Measurements from ENCODE around the gene OPN1SW.

OPN1SW gene

DNA sequence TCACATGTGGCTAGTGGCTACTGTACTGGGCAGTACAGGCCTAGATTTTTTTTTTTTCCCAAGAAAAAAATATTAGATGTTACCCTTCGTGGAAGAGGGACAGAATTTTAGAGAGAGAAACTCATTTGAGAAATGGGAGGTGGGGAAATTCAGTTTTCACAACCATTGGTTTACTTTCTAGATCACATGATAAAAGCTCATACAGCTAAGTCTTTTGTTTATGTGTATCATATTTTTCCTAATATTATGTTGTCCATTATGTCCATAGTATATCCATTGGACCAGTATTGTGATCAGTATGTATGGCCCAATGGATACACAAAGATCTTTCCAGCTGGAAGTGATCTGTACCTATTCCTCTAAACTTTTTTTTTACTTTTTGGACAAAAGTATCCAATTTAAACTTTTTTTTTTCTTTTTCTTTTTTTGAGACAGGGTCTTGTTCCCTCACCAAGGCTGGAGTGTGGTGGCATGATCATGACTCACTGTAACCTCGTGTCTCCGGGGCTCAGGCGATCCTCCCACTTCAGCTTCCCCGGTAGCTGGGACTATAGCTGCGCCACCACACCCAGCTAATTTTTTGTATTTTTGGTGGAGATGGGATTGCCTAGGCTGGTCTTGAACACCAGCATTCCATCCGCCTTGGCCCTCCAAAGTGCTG lies 32.4 kb downstream of the OPN1SW start:
- Histone ChIP-seq H3K27ac (no peak overlapping the region), H3K9ac (no peak overlapping the region), H2AFZ (ENCODE audit: low read depth) (no peak overlapping the region), H3K4me2 (no peak overlapping the region), H4K20me1 (ENCODE audit: insufficient read depth) (peaks cover 27% of the 10 kb centered on the region; the same call in 1 of the 2 replicates), H3K27me3 (ENCODE audit: insufficient read depth, low read depth) (no peaks in the 10 kb centered on the region), H3K36me3 (ENCODE audit: insufficient read depth) (peaks cover 3% of the 10 kb centered on the region; the same call in 1 of the 2 replicates), H3K4me1 (ENCODE audit: low read depth, poor library complexity, severe bottlenecking) (peaks cover 19% of the 10 kb centered on the region), H3K79me2 (ENCODE audit: insufficient read depth, low read depth) (peaks cover 88% of the 10 kb centered on the region), H3K4me3 (IDR thresholded peaks at IDR 0.05; ENCODE audit: insufficient read depth, low read depth, low read length) (no peak overlapping the region)
- TF ChIP-seq, protein P1, sequence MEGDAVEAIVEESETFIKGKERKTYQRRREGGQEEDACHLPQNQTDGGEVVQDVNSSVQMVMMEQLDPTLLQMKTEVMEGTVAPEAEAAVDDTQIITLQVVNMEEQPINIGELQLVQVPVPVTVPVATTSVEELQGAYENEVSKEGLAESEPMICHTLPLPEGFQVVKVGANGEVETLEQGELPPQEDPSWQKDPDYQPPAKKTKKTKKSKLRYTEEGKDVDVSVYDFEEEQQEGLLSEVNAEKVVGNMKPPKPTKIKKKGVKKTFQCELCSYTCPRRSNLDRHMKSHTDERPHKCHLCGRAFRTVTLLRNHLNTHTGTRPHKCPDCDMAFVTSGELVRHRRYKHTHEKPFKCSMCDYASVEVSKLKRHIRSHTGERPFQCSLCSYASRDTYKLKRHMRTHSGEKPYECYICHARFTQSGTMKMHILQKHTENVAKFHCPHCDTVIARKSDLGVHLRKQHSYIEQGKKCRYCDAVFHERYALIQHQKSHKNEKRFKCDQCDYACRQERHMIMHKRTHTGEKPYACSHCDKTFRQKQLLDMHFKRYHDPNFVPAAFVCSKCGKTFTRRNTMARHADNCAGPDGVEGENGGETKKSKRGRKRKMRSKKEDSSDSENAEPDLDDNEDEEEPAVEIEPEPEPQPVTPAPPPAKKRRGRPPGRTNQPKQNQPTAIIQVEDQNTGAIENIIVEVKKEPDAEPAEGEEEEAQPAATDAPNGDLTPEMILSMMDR (conservative IDR thresholded peaks at IDR 0.05; ENCODE audit: low read depth, low read length): no peak

DNA sequence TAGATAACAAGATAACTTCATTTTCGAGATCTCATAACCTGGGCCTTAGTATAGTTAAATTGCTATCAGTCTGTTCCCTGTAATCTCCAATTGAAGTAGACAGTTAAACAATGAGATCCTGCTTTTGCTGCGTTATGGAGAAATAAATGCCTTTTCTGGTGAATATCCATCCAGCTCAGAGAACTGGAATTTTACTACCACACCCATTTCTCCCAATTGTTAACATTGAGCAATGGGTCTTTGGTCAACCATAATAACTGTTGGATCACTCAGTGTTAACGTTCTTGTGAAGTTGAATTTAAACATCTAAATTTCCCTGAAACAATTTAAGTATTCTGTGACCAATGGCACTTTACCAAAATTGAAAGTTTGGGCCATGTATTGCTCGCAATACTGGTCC lies 33.4 kb downstream of the OPN1SW start:
- Histone ChIP-seq H3K9ac (no peak overlapping the region), H3K27me3 (ENCODE audit: insufficient read depth, low read depth) (no peaks in the 10 kb centered on the region), H3K27ac (no peak overlapping the region), H3K4me1 (ENCODE audit: low read depth, poor library complexity, severe bottlenecking) (peaks cover 22% of the 10 kb centered on the region), H2AFZ (ENCODE audit: low read depth) (no peak overlapping the region), H3K4me3 (IDR thresholded peaks at IDR 0.05; ENCODE audit: insufficient read depth, low read depth, low read length) (no peak overlapping the region), H3K4me2 (no peak overlapping the region), H3K79me2 (ENCODE audit: insufficient read depth, low read depth) (peaks cover 80% of the 10 kb centered on the region), H3K36me3 (ENCODE audit: insufficient read depth) (no peaks in the 10 kb centered on the region), H4K20me1 (ENCODE audit: insufficient read depth) (peaks cover 23% of the 10 kb centered on the region; the same call in 1 of the 2 replicates)
- TF ChIP-seq, protein P1 (conservative IDR thresholded peaks at IDR 0.05; ENCODE audit: low read depth, low read length): no peak

DNA sequence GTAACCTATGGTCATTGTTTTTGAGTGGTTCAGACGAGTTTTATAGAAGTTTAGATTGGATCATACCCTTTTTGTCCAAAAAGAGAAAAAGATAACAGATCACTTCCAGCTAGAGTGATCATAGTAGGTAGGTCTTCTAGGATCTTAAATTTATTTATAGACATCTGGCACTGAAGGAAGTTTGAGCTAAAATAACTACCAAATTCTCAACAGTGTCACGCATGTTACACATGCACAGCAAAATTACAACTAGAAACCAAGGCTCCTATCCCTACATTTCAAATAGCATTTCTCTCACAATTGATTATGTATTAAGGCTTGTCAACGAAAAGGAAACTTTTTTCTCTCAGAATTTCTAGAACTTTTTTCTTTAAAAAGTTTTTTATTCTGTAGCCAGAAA lies 34.1 kb downstream of the OPN1SW start:
- Histone ChIP-seq H3K4me1 (ENCODE audit: low read depth, poor library complexity, severe bottlenecking) (peaks cover 22% of the 10 kb centered on the region), H2AFZ (ENCODE audit: low read depth) (no peak overlapping the region), H3K36me3 (ENCODE audit: insufficient read depth) (no peaks in the 10 kb centered on the region), H3K27ac (no peak overlapping the region), H3K9ac (no peak overlapping the region), H4K20me1 (ENCODE audit: insufficient read depth) (peaks cover 23% of the 10 kb centered on the region; the same call in 1 of the 2 replicates), H3K79me2 (ENCODE audit: insufficient read depth, low read depth) (peaks cover 73% of the 10 kb centered on the region), H3K4me3 (IDR thresholded peaks at IDR 0.05; ENCODE audit: insufficient read depth, low read depth, low read length) (no peak overlapping the region), H3K27me3 (ENCODE audit: insufficient read depth, low read depth) (no peaks in the 10 kb centered on the region), H3K4me2 (peak overlapping the region; percentile 100)
- TF ChIP-seq, protein P1 (conservative IDR thresholded peaks at IDR 0.05; ENCODE audit: low read depth, low read length): no peak

DNA sequence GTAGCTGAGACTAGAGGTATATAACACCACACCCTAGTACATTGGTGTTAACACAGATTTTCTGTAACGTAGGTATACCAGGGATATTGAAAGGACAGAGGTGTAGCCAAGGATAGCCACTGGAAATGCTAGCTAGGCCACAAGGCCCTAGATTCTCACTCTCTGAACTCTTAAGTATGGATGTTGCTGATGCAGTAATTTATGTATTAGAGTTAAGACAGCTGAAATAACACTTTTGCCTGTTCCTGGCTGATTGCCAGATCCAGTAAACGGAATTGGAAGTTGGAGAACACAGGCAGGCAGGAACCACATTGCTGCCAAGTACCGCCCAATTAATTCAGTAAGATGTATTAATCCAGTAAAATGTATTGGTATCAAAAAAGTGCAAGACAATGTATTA lies 34.6 kb downstream of the OPN1SW start:
- peaks cover 23% of the 10 kb centered on the region; the same call in 1 of the 2 replicates for H4K20me1 ChIP-seq (ENCODE audit: insufficient read depth)
- peaks cover 68% of the 10 kb centered on the region for H3K79me2 ChIP-seq (ENCODE audit: insufficient read depth, low read depth)
- TF ChIP-seq, protein P1 (conservative IDR thresholded peaks at IDR 0.05; ENCODE audit: low read depth, low read length): no peak
- H3K27me3 ChIP-seq (ENCODE audit: insufficient read depth, low read depth): no peaks in the 10 kb centered on the region
- H3K4me3 ChIP-seq (IDR thresholded peaks at IDR 0.05; ENCODE audit: insufficient read depth, low read depth, low read length): no peak overlapping the region
- peaks cover 22% of the 10 kb centered on the region for H3K4me1 ChIP-seq (ENCODE audit: low read depth, poor library complexity, severe bottlenecking)
- H3K27ac ChIP-seq: no peak overlapping the region
- H3K36me3 ChIP-seq (ENCODE audit: insufficient read depth): no peaks in the 10 kb centered on the region
- H3K9ac ChIP-seq: no peak overlapping the region
- H2AFZ ChIP-seq (ENCODE audit: low read depth): no peak overlapping the region
- H3K4me2 ChIP-seq: peak overlapping the region; percentile 100
